Tibial artery (tissue), 4 donors: ENCODE measurements around the gene ZNF594.
"Not testable (repeated sequence)": the region's sequence is repeated elsewhere in the genome, so short reads cannot be mapped to it uniquely, and the experiment has no call there.

Source experiments
- DNase-seq, 2 donors: peaks; one replicate each; pipeline ENCODE4 v3.0.0-alpha.2; 2019
- H3K27ac ChIP-seq, 2 donors: fragments of 200-600 bp; sonication (generic) in 1 of 2; 1 replicate in 1 of 2; 2 replicates in 1 of 2; pipeline ENCODE4 v1.5.1; 2018 to 2019; ENCODE audit warnings: mild to moderate bottlenecking in 1 of 2
- H3K27me3 ChIP-seq, 2 donors: fragments of 200-600 bp; sonication (generic) in 1 of 2; one replicate each; pipeline versions ENCODE4 v1.5.1 to v1.6.0; 2016 to 2019
- H3K36me3 ChIP-seq, 3 donors: fragments of 200-600 bp; sonication (generic) in 2 of 3; one replicate each; pipeline ENCODE4 v1.5.1; 2016 to 2019; ENCODE audit warnings: mild to moderate bottlenecking in 2 of 3
- H3K4me1 ChIP-seq, 4 donors: fragments of 200-600 bp; sonication (generic) in 2 of 4; 1 replicate in 3 of 4; 2 replicates in 1 of 4; pipeline ENCODE4 v1.5.1; 2016 to 2019
- H3K4me3 ChIP-seq, 2 donors: fragments of 200-600 bp; sonication (generic) in 1 of 2; 1 replicate in 1 of 2; 2 replicates in 1 of 2; pipeline ENCODE4 v1.5.1; 2018 to 2019; ENCODE audit warnings: mild to moderate bottlenecking in 2 of 2
- H3K9me3 ChIP-seq, 3 donors: fragments of 200-600 bp; sonication (generic) in 1 of 3; one replicate each; pipeline ENCODE4 v1.5.1; 2016 to 2019
- intact Hi-C: fragments of 100-400 bp; cut with DNase I; formaldehyde crosslinking; loops from one replicate; pipeline ENCODE4 v1.15.0; 2023; ENCODE audit warnings: low total_unique reads
- TF ChIP-seq, protein P1 (sequence below), 2 experiments: fragments of 200-600 bp in 1 of 2; fragments of 450-650 bp in 1 of 2; IDR thresholded peaks; one replicate each; pipeline ENCODE4 v1.5.1; 2017 to 2019; ENCODE audit warnings: antibody characterized with exemption in 2 of 2, mild to moderate bottlenecking in 1 of 2, moderate library complexity in 1 of 2

The ZNF594 gene

DNA sequence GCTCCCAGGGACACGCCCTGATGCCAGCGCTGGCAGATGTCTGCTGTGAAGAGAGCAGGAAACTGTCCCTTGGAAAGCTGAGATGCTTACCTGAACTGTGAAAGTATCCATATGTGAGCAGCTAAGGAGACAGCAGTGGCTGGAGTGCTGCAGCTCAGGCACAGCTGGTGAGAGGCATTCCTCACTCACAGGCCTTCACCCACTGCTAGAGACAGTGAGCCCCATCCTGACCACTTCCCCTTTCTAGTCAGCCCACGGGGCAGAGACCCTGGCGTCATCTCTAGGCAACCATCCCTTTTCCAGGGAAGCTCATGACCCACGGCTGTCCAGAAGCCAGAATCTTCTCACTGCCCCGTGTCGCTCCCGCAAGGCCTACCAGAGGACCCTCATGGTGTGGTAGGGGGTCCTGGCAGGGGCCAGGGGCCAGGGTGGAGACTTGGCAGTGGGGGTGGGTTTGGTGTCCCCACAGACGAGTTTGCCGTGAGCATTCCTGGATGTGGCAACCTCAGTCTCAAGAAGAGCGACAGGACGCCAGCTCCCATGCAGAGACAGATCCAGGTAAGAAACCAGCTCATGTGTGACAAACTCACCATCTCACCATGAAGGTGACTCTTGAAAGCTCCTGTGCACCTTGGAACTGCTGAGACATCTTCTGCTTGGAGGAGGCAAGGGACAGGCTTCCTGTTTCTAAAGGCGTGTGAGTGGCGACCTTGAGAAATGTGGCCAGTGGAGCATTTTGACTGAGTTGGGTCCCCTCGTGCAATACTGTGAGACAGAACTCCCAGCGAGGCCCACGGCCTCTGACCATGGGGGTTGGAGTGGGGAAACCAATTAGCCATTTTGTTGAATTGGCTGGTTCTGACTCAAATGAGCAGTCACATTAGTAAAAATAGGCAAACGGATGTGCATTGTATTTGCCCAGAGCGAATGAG lies 43.2 kb upstream of the ZNF594 start, which contains the start of gene SCIMP:
Gene SCIMP (minus strand): TSS at position 216 of the 932 bp plus-strand sequence. CDS start 105 bp downstream, at position 111.
- intact Hi-C loops: no loop called here
- Histone ChIP-seq H3K4me3 (peak within 1 kb of the TSS in 1 of 2 donors; percentile 20), H3K36me3 (peaks cover 0 to 42% (median 7%) of the 10 kb centered on the region in 3 donors), H3K4me1 (no peaks in the 10 kb centered on the region), H3K27ac (no peak within 1 kb of the TSS), H3K27me3 (no peaks in the 10 kb centered on the region), H3K9me3 (no peaks in the 10 kb centered on the region)
- TF ChIP-seq, protein P1, sequence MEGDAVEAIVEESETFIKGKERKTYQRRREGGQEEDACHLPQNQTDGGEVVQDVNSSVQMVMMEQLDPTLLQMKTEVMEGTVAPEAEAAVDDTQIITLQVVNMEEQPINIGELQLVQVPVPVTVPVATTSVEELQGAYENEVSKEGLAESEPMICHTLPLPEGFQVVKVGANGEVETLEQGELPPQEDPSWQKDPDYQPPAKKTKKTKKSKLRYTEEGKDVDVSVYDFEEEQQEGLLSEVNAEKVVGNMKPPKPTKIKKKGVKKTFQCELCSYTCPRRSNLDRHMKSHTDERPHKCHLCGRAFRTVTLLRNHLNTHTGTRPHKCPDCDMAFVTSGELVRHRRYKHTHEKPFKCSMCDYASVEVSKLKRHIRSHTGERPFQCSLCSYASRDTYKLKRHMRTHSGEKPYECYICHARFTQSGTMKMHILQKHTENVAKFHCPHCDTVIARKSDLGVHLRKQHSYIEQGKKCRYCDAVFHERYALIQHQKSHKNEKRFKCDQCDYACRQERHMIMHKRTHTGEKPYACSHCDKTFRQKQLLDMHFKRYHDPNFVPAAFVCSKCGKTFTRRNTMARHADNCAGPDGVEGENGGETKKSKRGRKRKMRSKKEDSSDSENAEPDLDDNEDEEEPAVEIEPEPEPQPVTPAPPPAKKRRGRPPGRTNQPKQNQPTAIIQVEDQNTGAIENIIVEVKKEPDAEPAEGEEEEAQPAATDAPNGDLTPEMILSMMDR (IDR thresholded peaks at IDR 0.05): no peak
- peak; percentile 49 to 74 for DNase-seq

DNA sequence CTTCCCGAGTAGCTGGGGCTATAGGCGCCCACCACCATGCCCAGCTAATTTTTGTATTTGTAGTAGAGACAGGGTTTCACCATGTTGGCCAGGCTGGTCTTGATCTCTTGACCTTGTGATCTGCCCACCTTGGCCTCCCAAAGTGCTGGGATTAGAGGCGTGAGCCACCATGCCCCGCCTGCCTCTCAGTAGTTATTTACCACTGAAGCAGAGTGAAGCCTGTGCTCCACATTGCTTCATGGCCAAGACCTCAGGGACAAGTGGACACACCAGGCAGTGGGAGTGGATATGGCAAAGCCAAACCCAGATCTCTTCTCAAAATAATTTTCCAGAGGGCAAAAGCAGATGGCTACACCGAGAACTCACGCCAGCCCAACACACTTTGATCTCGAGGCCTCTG lies 41.8 kb upstream of the ZNF594 start:
- H3K4me1 ChIP-seq, intact Hi-C loops, H3K27ac ChIP-seq, H3K27me3 ChIP-seq, H3K4me3 ChIP-seq, H3K9me3 ChIP-seq, DNase-seq: not testable (repeated sequence)
- H3K36me3 ChIP-seq: peaks cover 0 to 48% (median 7%) of the 10 kb centered on the region in 3 donors

DNA sequence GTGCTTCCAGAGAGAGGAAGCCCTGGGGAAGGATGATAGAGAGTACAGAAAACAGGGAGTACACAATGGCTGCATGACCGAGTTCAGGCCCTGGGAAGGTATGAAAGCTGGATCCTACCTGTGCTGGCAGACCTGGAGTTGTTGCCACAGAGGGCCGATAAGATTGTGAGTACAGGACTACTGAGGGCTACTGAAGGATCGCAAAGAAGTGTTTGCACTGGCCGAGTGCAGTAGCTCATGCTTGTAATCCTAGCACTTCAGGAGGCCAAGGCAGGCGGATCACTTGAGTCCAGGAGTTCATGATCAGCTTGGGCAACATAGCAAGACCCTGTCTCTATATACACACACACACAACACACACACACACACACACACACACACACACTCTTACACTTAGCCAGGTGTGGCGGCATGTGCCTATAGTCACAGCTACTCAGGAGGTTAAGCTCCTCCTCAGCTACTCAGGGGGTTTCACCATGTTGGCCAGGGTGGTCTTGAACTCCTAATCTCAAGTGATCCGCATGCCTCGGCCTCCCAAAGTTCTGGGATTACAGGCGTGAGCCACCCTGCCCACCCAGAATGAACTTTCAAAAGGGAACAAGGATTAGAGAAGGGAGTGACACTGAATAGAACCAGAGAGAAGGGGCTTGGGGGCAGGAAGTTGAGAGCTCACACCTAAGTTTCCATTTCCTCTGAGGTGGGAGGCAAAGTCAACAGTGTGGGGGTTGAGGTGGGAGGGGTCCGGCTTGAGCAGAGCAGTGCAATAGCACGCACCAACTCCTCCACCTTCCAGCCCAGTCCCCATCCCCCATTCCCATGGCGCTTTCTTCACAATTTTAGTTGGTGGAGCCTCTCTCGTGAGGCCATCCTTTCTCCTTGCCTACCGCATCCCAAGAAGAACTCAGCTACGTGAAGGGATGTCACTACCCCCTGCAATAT lies 35.5 kb upstream of the ZNF594 start:
- Histone ChIP-seq H3K4me3 (no peak overlapping the region), H3K4me1 (no peaks in the 10 kb centered on the region), H3K27ac (no peak overlapping the region), H3K36me3 (peaks cover 3 to 69% (median 9%) of the 10 kb centered on the region in 3 donors), H3K27me3 (no peaks in the 10 kb centered on the region), H3K9me3 (no peaks in the 10 kb centered on the region)
- TF ChIP-seq, protein P1 (IDR thresholded peaks at IDR 0.05): no peak
- DNase-seq: no peak
- intact Hi-C loops: no loop called here

DNA sequence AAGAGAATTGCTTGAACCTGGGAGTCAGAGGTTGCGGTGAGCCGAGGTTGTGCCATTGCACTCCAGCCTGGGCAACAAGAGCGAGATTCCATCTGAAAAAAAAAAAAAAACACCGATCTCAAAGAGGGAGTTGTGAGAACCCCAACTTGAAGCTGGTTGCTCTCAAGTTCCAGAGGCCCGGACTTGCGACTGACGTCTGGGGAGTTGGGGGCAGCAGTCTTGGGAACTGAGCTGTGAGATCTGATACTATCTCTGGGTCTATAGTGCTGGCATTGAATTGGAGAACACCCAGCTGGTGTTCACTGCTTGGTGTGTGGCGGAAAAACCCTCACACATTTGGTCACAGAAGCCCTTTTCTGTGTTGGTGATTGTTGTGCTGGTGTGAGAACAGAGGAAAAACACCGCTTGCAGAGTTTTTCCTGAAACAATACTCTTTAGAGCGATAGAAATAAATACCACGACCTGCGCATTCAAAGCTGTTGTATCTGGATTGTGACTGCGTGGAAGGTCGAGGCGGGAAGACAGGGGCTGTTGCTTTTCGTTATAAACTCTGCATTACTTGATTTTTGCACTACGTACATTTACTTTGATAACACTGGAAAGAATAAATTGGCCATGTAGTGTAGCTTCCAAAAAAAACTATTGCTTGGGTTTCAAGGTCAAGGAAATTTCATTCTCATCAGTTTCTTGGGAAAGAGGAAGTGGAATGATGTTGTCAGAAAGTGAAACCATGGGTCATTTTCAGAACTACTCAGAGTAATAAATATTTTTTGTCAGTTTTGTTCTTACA lies 34.2 kb upstream of the ZNF594 start:
- Histone ChIP-seq H3K27ac (no peak overlapping the region), H3K4me3 (no peak overlapping the region), H3K9me3 (no peaks in the 10 kb centered on the region), H3K36me3 (peaks cover 0 to 67% (median 9%) of the 10 kb centered on the region in 3 donors), H3K27me3 (no peaks in the 10 kb centered on the region), H3K4me1 (no peaks in the 10 kb centered on the region)
- TF ChIP-seq, protein P1 (IDR thresholded peaks at IDR 0.05): no peak
- intact Hi-C loops: no loop called here
- DNase-seq: no peak

DNA sequence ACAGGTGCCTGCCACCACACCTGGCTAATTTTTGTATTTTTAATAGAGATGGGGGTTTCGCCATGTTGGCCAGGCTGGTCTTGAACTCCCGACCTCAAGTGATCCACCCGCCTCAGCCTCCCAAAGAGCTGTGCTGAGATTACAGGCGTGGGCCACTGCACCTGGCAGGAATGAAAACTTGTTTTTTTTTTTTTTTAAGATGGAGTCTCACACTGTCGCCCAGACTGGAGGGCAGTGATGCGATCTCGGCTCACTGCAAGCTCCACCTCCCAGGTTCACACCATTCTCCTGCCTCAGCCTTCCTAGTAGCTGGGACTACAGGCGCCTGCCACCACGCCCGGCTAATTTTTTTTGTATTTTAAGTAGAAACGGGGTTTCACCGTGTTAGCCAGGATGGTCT lies 30.2 kb upstream of the ZNF594 start:
- H3K4me3 ChIP-seq, H3K9me3 ChIP-seq, H3K27ac ChIP-seq, intact Hi-C loops, DNase-seq, H3K4me1 ChIP-seq, H3K27me3 ChIP-seq: not testable (repeated sequence)
- H3K36me3 ChIP-seq: peaks cover 3 to 43% (median 25%) of the 10 kb centered on the region in 3 donors

DNA sequence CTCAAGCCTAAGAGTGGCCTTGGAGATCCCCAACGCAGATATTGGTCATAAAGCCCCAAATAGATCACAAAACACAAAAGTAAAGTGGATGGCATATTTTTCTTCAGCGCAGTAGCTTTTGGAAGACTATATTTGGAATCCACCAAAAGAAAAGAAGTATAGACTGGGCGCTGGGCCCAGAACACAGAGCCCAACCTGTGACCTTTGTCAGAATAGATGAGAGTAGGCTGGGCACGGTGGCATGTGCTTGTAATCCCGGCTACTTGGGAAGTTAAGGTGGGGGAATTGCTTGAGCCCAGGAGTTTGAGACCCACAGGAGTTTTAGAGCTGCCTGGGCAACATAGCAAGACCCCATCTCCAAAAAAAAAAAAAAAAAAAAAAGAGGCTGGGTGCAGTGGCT lies 28.4 kb upstream of the ZNF594 start:
- no peaks in the 10 kb centered on the region for H3K9me3 ChIP-seq
- DNase-seq: no peak
- peaks cover 21 to 48% (median 33%) of the 10 kb centered on the region in 3 donors for H3K36me3 ChIP-seq
- TF ChIP-seq, protein P1 (IDR thresholded peaks at IDR 0.05): no peak
- H3K4me3 ChIP-seq: no peak overlapping the region
- no peaks in the 10 kb centered on the region for H3K4me1 ChIP-seq
- H3K27me3 ChIP-seq: no peaks in the 10 kb centered on the region
- intact Hi-C loops: no loop called here
- no peak overlapping the region for H3K27ac ChIP-seq
